HG02885 (cell line): Measurements from ENCODE around the gene EEFSEC.

Experiments
- ATAC-seq: cut with Tn5 transposase; IDR thresholded peaks from one replicate; pipeline ENCODE4 v1.9.1; 2021; ENCODE audit warnings: mild to moderate bottlenecking; ENCODE audit not compliant: unreplicated experiment, poor library complexity

EEFSEC gene

GRCh38 chr3:128310286-128311058 is 157.2 kb downstream of the EEFSEC start:
- no peak for ATAC-seq

GRCh38 chr3:128311441-128311844 is 158.2 kb downstream of the EEFSEC start:
- no peak for ATAC-seq

- no peak for ATAC-seq
Measured at GRCh38 chr3:128312271-128312670, 159.0 kb downstream of the EEFSEC start.

GRCh38 chr3:128313071-128313725 is 159.9 kb downstream of the EEFSEC start:
- no peak for ATAC-seq

- no peak for ATAC-seq
Measured at GRCh38 chr3:128313935-128314334, 160.7 kb downstream of the EEFSEC start.

- ATAC-seq, result no peak
Measured at GRCh38 chr3:128315313-128315712, 162.0 kb downstream of the EEFSEC start.

- no peak for ATAC-seq
Measured at GRCh38 chr3:128316481-128316891, 163.2 kb downstream of the EEFSEC start.

GRCh38 chr3:128317101-128317697 is 163.9 kb downstream of the EEFSEC start:
- no peak for ATAC-seq

- ATAC-seq, result no peak
Measured at GRCh38 chr3:128317698-128318231, 164.5 kb downstream of the EEFSEC start.

- no peak for ATAC-seq
Measured at GRCh38 chr3:128318275-128318941, 165.1 kb downstream of the EEFSEC start.

- ATAC-seq, result no peak
Measured at GRCh38 chr3:128319107-128319506, 165.8 kb downstream of the EEFSEC start.

GRCh38 chr3:128319741-128320141 is 166.5 kb downstream of the EEFSEC start:
- no peak for ATAC-seq

GRCh38 chr3:128320551-128321340 is 167.5 kb downstream of the EEFSEC start:
- ATAC-seq, result no peak

GRCh38 chr3:128321418-128321817 is 168.1 kb downstream of the EEFSEC start:
- ATAC-seq, result no peak

GRCh38 chr3:128322030-128323022 is 169.0 kb downstream of the EEFSEC start:
- ATAC-seq, result no peak

GRCh38 chr3:128323206-128324081 is 170.2 kb downstream of the EEFSEC start:
- ATAC-seq, result no peak

- no peak for ATAC-seq
Measured at GRCh38 chr3:128324911-128325592, 171.8 kb downstream of the EEFSEC start.
